Cardiac muscle cell (in vitro differentiated cells and primary cell): ENCODE results near the gene UBA5. TPM values are rescaled to one million over a fixed set of nuclear protein-coding genes. Genes with fewer than 3 reads are reported as not detected.
A peak's percentile ranks its signal among the peaks of the same experiment; 100 is the strongest.

Experiments
- DNase-seq, 2 donors: peaks; one replicate each; pipeline versions ENCODE4 v3.0.0 to v3.0.0-alpha.2; 2010 to 2017; ENCODE audit warnings: low read depth in 1 of 2, low spot score in 1 of 2
- H3K27ac ChIP-seq: fragments of 200-600 bp; sonication (generic); 2 replicates; pipeline ENCODE4 v1.5.1; 2016
- H3K27me3 ChIP-seq: fragments of 200-600 bp; sonication (generic); 2 replicates; pipeline ENCODE4 v1.6.0; 2016; ENCODE audit warnings: control low read depth
- H3K36me3 ChIP-seq: fragments of 200-600 bp; sonication (generic); 2 replicates; pipeline ENCODE4 v1.5.1; 2016; ENCODE audit warnings: control low read depth
- H3K4me1 ChIP-seq: fragments of 200-600 bp; sonication (generic); 2 replicates; pipeline ENCODE4 v1.8.1; 2017; ENCODE audit warnings: low read depth, mild to moderate bottlenecking, mixed run types
- H3K4me3 ChIP-seq: fragments of 200-600 bp; sonication (generic); 2 replicates; pipeline ENCODE4 v1.5.1; 2016; ENCODE audit warnings: mild to moderate bottlenecking
- H3K9me3 ChIP-seq: fragments of 200-600 bp; sonication (generic); 2 replicates; pipeline ENCODE4 v1.5.1; 2017; ENCODE audit warnings: low read depth, mild to moderate bottlenecking, control low read depth
- polyA plus RNA-seq: library from polyadenylated mRNA; unstranded; fragments of >200 nt; fragmentation: Nextera tagmentation; extraction: Ambion mirVana; gene quantifications from 2 replicates; pipeline ENCODE4 v1.2.1, GENCODE V29; 2016
- total RNA-seq: library from RNA; depleted of rRNA; stranded (reverse); fragments of >200 nt; gene quantifications from 2 replicates; pipeline ENCODE4 v1.2.3, GENCODE V29; 2016
- TF ChIP-seq, protein P1 (sequence below): IDR thresholded peaks from 2 replicates; pipeline ENCODE4 v1.5.1; 2012; ENCODE audit warnings: low read depth, mild to moderate bottlenecking, low read length

Gene UBA5
- total and polyA plus RNA-seq, 2 experiments from 2014 or later = 38.3 to 107 TPM

DNA sequence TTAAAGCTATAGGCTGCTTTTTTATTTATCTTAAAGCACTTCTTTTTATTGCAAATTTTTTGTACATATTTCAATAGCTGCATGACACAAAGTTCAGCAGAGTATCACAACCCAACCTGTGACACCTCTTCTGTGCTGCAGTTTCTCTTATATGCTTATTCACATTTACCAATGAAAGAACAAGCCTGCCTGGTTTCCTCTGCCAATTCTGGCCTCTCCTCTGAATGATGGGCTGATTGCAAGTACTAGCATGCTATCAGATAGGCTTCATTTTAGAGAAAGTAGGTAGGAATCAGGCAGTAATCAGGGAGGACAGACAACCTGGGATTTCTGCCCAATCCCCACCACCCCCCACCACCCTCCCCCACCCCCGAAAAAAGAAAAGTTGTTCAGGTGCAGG is 36.5 kb upstream of the UBA5 start:
- Histone ChIP-seq H3K27me3 (no peaks in the 10 kb centered on the region), H3K4me1 (no peaks in the 10 kb centered on the region), H3K36me3 (peaks cover 28% of the 10 kb centered on the region), H3K27ac (no peak overlapping the region), H3K4me3 (no peak overlapping the region), H3K9me3 (no peaks in the 10 kb centered on the region)
- TF ChIP-seq, protein P1, sequence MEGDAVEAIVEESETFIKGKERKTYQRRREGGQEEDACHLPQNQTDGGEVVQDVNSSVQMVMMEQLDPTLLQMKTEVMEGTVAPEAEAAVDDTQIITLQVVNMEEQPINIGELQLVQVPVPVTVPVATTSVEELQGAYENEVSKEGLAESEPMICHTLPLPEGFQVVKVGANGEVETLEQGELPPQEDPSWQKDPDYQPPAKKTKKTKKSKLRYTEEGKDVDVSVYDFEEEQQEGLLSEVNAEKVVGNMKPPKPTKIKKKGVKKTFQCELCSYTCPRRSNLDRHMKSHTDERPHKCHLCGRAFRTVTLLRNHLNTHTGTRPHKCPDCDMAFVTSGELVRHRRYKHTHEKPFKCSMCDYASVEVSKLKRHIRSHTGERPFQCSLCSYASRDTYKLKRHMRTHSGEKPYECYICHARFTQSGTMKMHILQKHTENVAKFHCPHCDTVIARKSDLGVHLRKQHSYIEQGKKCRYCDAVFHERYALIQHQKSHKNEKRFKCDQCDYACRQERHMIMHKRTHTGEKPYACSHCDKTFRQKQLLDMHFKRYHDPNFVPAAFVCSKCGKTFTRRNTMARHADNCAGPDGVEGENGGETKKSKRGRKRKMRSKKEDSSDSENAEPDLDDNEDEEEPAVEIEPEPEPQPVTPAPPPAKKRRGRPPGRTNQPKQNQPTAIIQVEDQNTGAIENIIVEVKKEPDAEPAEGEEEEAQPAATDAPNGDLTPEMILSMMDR = no peak
- no peak for DNase-seq

DNA sequence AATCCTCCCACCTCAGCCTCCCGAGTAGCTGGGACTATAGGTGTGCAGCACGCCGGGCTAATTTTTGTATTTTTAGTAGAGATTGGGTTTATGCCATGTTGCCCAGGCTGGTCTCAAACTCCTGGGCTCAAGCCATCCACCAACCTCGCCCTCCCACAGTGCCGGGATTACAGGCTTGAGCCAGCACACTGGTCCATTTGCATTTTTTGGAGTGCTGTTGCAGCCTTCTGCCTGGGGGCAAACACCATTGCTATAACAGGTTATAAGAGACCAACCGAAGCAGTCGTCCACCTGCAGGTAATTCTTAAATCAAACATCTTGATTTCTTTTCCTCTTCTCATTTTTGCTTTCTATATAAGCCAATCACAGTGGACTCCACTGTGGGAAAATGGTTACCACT is 35.3 kb upstream of the UBA5 start:
- no peak overlapping the region for H3K4me3 ChIP-seq
- DNase-seq = no peak
- H3K36me3 ChIP-seq = peaks cover 28% of the 10 kb centered on the region
- H3K27ac ChIP-seq = no peak overlapping the region
- H3K9me3 ChIP-seq = no peaks in the 10 kb centered on the region
- no peaks in the 10 kb centered on the region for H3K4me1 ChIP-seq
- H3K27me3 ChIP-seq = no peaks in the 10 kb centered on the region
- TF ChIP-seq, protein P1 = no peak

DNA sequence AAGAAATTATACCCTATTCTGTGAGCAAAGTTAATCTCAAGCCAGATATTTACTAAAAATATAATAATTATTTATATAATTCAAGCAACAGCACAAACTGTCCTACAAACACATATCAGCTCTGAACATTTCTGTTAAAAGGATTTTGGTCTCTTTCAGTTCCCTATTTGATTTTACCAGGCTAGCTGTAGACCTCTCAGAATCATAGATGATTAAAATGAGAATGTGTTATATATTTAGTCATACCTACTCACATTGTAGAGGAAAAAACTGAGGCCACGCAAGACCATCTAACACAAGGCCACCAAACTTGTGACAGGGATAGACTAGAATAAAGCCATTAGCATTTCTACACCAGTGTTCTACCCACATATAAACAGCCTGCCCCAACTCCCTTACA is 34.5 kb upstream of the UBA5 start:
- Histone ChIP-seq H3K36me3 (peaks cover 28% of the 10 kb centered on the region), H3K4me3 (no peak overlapping the region), H3K27ac (no peak overlapping the region), H3K4me1 (no peaks in the 10 kb centered on the region), H3K27me3 (no peaks in the 10 kb centered on the region), H3K9me3 (no peaks in the 10 kb centered on the region)
- DNase-seq = no peak
- TF ChIP-seq, protein P1 = no peak

DNA sequence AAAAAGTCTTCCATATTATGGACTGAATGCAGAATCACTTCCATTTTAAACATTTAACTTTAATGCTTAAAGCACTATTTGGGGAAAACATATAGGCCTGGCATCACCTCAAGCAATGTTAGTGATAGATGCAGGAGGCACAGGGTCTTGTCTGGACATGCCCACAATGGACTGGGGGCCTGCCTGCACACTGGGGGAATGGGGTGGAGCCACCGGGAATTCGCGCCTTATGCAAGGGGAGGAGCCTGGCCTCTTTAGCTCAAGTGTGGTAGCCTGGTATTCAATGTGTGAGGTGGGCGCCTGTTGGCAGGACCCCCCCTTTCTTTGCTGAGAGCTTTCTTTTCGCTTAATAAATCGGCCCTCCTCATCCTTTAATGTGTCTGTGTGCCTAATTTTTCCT is 33.2 kb upstream of the UBA5 start:
- H3K27ac ChIP-seq = no peak overlapping the region
- no peak for DNase-seq
- TF ChIP-seq, protein P1 = no peak
- no peaks in the 10 kb centered on the region for H3K4me1 ChIP-seq
- H3K4me3 ChIP-seq = no peak overlapping the region
- no peaks in the 10 kb centered on the region for H3K27me3 ChIP-seq
- peaks cover 33% of the 10 kb centered on the region for H3K36me3 ChIP-seq
- H3K9me3 ChIP-seq = no peaks in the 10 kb centered on the region

DNA sequence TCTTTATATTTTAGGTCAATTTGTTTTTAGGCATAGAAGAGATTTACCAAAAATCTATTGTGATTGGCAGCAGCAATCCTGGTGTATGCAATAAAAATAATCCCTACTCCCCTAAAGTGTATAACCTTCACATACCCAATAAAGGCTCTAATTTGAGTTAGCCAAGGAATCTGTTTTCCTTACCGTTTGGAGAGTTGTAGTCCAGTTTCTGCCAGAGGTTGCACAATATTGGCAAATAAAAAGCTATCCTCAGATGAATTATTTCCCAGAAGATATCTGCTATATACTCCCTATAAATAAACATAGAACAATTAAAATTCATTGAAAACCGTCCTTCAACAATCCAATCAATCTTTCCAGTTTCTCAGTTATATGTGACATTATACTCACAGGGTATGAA is 32.0 kb upstream of the UBA5 start:
- peak in 1 of 2 donors; percentile 18 for DNase-seq
- H3K36me3 ChIP-seq = peaks cover 33% of the 10 kb centered on the region
- H3K4me1 ChIP-seq = no peaks in the 10 kb centered on the region
- TF ChIP-seq, protein P1 = no peak
- no peak overlapping the region for H3K4me3 ChIP-seq
- no peaks in the 10 kb centered on the region for H3K9me3 ChIP-seq
- no peaks in the 10 kb centered on the region for H3K27me3 ChIP-seq
- no peak overlapping the region for H3K27ac ChIP-seq

DNA sequence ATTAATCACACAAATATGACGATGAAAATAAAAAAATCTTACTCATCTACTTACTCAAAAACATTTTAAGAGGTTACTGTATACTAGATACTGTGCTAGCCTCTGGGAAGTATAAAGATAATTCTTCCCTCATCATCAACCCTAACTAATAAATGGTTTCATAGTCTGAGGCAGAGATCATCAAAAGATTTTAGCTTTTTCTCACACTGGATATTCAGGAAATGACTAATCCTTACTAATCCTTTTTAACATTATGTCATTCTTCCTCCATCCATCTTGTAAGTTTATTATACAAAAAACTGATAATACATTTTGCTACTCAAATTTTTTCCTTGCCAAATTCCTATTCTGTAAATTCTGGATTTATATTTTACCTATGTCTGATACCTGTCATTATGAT is 30.2 kb upstream of the UBA5 start:
- DNase-seq = peak in 1 of 2 donors; percentile 36
- H3K27me3 ChIP-seq = no peaks in the 10 kb centered on the region
- TF ChIP-seq, protein P1 = no peak
- H3K4me3 ChIP-seq = no peak overlapping the region
- H3K27ac ChIP-seq = no peak overlapping the region
- H3K4me1 ChIP-seq = no peaks in the 10 kb centered on the region
- no peaks in the 10 kb centered on the region for H3K9me3 ChIP-seq
- peaks cover 29% of the 10 kb centered on the region for H3K36me3 ChIP-seq
